HG03175 (cell line): ENCODE data around the gene SLIT2.

Experiments
- ATAC-seq: cut with Tn5 transposase; IDR thresholded peaks from one replicate; pipeline ENCODE4 v1.9.1; 2021; ENCODE audit warnings: mild to moderate bottlenecking, moderate library complexity; ENCODE audit not compliant: unreplicated experiment

Gene SLIT2

GRCh38 chr4:20298455-20298854 lies 46.8 kb downstream of the SLIT2 start:
- ATAC-seq = no peak

DNA sequence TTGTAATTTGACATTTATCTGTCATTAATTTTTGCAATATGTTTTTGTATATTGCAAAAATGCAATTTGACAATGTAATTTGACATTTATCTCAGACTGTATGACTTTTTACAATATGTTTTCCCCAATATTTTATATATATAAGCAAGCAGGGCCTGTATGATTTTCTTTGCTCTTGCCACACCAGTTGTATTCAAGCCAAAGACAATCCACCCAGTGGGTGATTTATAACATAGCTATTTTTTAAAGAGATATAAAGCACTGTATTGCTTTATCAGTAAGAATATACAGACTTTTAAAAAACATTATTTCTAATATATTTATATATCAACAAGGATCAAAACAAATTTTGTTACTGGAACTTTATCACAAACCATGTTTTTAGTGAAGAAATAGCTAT lies 47.3 kb downstream of the SLIT2 start:
- ATAC-seq = no peak

GRCh38 chr4:20299515-20299914 lies 47.8 kb downstream of the SLIT2 start:
- no peak for ATAC-seq

DNA sequence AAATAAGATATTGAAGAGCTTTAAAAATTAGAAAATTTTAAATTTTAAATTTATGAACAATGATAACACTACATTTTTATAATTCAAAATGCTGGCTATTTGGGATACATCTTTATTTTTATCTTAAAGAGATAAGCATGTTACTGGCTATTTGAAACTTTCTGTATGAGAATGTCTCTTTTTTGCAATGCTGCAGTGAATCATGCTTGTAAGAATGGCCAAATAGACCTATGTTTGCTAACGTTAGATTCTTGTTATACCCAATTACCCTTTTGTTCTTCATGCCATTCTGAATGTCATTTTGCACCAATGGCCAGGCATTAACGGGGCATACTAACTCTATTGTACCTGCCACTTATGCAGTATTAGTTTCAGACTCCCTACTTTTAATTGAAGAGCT lies 49.5 kb downstream of the SLIT2 start:
- ATAC-seq = no peak
